Esophagus squamous epithelium (tissue), 4 donors: Measurements from ENCODE around the gene CNPY1.

Source experiments
- CTCF ChIP-seq, 6 experiments: fragments of 450-650 bp in 4 of 6; fragments of 200-600 bp in 2 of 6; sonication (generic) in 2 of 6; IDR thresholded peaks; one replicate each; pipeline ENCODE4 v1.5.1; 2016 to 2019; ENCODE audit warnings: antibody characterized with exemption in 6 of 6, mild to moderate bottlenecking in 4 of 6, moderate library complexity in 4 of 6
- POLR2A ChIP-seq, 4 donors: fragments of 450-650 bp; IDR thresholded peaks; one replicate each; pipeline ENCODE4 v1.6.1; 2017; ENCODE audit warnings: antibody characterized with exemption in 4 of 4, mild to moderate bottlenecking in 4 of 4, moderate library complexity in 3 of 4

DNA sequence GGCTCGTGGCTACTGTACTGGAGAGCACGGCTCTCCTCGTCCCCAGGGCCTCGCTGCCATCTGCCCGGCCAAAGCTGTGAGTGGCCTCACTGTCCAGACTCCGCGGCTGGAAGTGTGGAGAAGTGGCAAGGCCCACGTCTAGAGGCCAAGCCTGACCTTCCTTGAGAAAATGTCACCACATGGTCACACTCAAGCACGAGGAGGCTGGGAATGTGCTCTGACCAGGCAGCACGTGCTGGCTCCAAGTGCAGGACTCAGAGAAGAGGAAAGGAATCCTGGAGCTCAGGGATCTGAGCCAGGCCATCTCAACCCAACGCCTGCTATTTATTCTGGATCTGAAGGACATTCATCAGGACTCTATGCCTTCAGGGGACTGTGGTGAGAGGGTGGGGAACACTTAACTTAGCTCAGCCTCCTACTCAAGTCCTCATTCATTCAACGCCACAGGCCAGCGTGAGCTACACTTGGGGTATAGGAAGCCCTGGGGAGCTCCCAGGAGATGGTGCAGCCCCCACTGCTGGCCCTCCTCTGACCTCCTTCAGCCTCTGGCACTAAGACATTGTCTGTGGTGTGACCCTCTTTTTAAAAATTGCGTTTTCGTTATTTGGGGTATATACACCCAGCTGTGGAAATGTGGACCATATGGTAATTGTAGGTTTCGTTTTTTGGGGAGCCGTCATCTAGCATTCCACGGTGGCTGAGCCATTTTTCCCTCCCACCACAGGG, 59.4 kb downstream of the CNPY1 start:
- TF ChIP-seq CTCF (IDR thresholded peaks at IDR 0.05) (no peak), POLR2A (IDR thresholded peaks at IDR 0.05) (no peak)
